DMS79 (cell line): ENCODE results near the gene ESRRB.

ENCODE experiments used
- DNase-seq: peaks from one replicate; lab custom pipeline; 2025; lab: John Stamatoyannopoulos, UW

Gene ESRRB

DNA sequence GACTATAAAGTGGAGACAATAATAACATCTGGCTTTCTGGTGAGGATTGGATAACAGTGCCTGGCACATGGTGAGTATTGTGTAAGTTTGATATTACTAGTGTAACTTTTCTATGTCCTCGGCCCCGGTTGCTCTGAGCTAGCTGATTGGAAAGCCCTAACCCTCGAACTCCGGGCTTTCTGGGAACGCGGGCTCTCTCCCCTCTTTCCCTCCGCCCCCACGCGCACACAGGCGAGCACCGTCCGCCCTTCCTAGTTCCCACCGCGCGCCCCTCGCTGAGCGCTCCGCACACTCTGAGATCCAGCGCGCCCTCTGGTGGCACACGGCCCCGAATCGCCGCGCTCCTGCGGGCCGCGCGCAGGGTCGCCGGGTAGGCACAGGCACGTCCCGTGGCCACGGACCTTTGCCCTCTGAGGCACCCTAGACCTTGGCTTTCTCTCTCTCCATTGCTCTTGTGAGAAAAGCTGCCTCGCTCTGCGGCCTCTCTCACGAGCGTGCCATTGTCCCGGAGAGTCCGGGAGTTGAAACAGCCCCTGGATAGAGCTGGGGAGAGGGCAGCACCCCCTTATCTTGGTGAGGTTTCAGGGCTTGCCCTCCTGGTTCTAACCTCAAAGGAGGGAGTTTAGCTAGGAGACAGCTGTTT, 23.2 kb upstream of the ESRRB start:
- DNase-seq = peak; percentile 10

DNA sequence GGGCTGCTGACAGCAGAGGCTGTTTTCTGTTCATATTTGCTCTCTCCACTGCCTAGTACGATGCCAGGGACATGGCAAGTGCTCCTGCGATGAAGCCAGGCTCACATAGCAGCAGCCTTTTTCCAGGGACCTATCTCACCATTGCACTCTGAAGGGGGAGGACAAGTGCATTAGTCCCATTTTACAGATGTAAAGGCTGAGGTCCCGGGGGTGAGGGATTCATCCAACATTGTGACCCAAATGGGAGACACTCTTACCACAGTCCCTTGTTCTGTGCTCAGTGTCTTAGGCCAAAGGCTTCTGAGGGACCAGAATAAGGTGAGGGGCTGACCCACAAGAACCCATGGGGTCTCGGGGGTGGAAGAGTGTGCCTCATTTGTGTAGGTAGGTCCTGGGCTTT, 21.6 kb upstream of the ESRRB start:
- DNase-seq = no peak

DNA sequence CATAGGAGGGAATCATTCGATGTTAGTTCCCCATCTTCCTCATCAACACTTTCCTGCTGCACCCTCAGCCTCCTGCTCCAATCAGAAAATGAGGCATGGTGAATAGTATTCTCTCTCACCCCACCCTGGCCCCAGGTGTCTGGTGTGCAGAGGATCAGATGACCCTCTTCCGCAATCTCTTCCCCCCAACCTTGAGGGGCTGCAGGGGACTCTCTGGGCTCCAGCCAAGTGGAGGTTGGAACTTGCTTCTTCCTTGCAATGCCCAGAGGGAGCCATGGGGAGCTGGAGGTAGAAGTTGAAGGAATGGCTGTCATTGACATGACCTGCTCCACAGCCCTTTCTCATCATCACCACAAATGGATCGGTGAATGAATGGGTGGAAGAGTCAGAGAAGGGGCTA, 20.2 kb upstream of the ESRRB start:
- no peak for DNase-seq

GRCh38 chr14:76371066-76371465, 4.9 kb upstream of the ESRRB start:
- no peak for DNase-seq

DNA sequence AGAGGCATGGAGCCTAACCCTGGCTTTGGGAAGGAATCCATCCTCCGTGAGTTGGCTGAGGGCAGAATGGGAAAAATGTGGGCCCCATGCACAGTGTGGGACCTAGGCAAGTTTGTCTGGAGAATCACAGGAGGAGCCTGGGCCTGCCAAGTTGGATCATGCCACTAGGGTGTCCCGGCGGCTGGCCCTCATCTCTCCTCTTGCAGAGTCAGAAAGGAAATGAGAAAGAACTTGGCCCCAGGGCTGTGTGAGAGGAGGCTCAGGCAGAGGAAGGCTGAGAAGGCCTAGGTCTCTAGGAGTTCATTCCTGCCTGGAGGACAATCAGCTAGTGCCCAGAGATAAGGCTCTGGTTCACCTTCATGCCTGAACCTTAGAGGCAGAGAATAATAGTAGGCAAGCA, 2.5 kb upstream of the ESRRB start:
- DNase-seq = no peak

DNA sequence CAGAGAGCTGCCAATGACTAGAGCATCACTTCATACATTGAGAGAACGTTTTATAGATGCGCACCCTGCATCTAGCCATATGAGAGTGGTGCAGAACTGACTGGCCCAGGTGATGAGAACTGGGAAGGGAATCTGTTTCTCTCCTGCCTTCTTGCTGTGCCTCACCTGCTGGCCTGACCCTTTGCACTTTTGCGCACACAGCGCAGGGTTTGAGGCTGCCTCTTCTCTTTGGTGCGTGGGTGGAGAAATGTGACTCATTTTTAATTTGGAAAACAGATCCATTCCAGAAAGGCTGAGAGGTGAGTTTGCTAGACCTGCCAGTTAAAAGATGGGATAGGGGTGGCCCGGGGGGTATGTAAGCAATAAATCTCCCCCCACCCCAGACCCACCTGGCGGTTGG, 453 bp upstream of the ESRRB start:
- no peak for DNase-seq

GRCh38 chr14:76376409-76376877, 506 bp downstream of the ESRRB start:
- no peak for DNase-seq

DNA sequence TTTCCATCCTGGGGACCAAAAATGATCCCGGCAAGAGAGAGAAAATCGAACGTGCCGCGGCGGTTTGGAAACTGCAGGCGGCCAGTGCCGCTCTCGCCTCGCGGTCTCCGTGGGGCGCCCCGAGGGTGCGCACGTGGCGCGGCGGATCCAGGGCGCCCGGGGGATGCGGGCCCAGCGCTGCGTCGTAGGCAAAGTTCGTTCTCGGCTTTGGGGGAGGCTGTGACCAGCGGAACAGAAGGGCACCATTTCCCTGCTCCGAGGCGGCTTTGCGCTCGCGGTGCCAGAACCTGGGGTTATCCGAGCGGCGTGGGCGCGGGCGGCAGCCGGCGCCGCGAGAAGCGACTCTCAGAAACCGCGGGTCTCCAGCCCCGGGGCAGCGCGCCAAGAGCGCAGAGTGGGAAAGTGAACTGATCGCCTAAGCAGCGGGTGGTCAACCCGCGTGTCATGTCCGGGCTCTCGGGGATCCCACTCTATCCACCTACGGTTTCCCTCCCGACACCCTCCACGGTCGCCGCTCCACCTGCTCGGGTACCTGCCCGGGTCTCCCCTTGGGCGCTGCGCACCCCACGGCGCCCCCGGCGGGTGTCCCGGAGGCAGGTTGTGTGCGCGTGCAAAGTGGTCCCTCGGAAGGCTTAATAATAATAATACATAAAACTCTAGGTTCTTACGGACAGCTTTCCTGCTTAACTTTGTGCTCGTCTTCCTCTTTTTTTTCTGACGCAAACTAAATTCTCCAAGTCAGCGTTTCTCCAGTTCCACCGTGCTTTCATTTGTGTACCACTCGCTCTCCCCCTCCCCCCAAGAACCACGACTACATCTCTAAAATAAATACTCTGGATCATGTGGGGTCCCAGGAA, 1.2 kb downstream of the ESRRB start:
- no peak for DNase-seq

DNA sequence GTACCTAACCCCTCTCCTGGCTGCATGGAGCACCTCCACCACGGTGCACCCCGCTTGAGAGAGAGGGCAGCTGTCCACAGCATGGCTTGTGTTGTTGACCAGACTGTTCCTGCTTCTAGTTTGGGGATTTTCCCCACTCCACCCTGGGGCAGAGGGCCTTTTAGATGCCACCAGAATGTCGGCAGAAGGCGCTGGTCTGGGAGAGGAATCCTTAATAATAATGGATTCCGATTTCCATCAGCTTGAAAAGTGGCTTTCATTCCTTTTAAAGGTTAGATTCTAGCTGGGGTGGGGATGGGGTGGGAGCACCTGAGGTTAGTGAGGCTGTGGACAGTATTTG, 1.8 kb downstream of the ESRRB start:
- no peak for DNase-seq

DNA sequence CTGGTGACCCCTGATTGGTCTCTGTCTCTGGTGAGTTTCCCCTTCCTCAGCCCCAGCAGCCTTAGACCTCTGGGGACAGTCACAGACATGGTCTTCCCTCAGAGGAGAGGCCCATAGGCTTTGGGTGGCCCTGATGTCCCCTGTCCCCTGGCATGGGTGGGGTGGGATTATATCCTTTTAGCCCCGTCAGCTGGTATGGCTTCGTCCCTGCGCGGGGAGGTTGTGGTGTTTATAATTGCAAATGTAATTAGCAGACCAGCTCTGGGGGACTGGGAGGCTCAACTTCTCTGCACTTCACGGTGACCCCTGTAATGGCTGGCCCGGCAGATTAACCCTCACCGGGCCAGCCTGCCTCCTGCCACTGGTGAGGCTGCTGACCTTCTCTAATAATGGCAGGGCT, 5.1 kb downstream of the ESRRB start:
- DNase-seq = no peak

DNA sequence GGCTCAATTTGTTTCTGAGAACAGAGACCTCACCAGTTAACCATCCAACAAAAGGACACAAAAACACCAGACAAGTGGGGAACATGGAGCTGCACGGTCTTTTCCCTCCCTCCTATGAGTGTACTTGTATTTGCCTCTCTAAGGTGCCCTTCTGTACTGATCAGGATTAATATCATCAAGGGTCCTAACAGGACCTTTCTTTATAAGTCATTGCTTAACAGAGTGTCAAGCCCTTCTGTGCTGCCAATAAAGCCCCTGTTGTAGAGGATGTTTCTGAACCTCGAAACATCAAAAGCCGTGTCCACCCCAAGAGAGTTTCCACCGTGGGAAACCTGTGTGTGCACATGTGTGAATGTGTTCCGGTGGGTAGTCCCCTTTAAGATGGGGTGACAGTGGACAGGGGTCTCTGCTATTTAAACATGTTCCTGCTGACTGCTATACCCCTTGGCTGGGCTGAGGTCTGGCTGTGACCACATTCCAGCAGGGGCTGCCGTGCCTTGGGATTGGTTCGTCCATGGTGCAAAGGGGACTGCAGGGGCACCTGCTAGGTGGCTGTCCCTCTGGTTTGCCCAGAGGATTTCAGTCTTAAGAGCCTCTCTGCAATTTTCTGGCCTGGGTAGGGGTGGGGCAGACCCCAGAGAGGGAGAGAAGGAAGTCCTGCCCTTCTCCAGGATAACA, 6.0 kb downstream of the ESRRB start:
- no peak for DNase-seq

GRCh38 chr14:76382495-76382832, 6.5 kb downstream of the ESRRB start:
- no peak for DNase-seq

GRCh38 chr14:76385435-76385834, 9.5 kb downstream of the ESRRB start:
- DNase-seq = no peak

- peak; percentile 62 for DNase-seq
Observed at GRCh38 chr14:76386944-76387782, 11.2 kb downstream of the ESRRB start.

- no peak for DNase-seq
Observed at GRCh38 chr14:76389841-76390240, 13.9 kb downstream of the ESRRB start.

DNA sequence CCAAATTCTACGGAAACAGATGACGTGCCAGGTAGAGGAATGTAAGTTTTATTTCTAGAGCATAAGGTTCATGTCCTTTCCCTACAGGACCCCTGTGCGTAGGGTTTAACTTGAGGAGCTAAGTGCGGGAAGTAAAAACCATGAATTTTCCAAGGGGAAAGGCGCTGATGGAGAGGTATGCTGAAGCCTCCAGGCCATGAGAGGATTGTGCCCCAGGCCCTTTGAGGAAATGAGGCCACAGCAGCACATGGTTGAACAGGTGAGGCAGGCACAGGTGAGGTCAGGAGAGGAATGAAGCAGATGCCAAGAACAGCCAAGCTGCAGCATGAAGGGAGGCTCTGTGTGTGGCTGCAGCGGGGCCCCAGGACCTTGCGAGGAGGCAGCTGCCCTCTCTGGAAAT, 14.7 kb downstream of the ESRRB start:
- no peak for DNase-seq

- no peak for DNase-seq
Observed at GRCh38 chr14:76391981-76392690, 16.2 kb downstream of the ESRRB start.

DNA sequence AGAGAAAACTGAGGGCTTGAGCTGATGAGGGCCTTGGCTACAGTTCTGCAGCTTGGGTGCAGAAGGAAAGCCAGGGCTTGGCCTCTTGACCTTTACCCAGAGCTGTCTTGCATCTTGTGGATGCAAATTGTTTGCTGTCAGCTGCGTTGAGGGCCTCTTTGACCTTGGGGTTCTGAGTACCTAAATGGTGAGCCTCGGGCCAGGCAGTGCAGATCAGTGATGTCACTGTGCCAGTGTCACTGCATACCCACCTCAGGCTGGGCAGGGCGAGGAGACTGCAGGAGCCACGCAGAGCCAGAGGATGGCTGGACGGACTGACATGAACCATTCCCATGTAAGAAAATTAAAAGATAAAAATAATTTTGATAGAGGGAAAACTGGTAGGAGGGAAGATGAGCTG, 18.6 kb downstream of the ESRRB start:
- no peak for DNase-seq

DNA sequence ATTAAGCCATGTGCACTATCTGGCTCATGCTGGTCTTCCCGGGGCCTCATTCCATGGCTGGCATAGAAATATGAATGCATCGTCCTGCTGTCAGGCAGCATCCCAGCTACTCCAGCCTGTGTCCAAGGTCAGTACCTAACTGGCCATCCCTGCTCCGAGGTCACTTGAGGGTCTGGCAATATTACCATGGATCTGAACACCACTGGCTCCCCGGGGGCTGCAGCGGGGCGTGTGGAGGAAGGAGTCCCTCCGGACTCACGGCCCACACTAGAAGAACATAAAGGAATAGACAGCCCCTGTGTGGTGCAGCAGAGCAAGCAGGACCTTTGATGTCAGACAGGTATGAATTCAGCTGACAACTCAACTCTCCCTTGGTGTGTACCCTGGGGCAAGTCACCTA, 19.2 kb downstream of the ESRRB start:
- no peak for DNase-seq

- no peak for DNase-seq
Observed at GRCh38 chr14:76396714-76397187, 20.8 kb downstream of the ESRRB start.

DNA sequence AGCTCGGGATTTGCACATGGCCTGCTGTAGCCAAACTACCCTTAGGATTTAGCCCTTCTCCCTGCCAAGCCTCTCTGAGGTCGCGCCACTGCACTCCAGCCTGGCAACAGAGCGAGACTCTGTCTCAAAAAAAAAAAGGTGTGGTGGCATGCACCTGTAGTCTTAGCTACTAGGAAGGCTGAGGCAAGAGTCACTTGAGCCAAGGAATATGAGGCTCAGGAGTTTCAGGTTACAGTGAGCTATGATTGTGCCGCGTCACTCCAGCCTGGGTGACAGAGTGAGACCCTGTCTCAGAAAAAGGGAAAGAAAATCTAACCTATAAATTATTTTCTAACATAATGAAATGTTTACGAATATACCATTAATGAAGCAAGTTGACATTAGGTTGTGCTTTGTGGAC, 29.7 kb downstream of the ESRRB start:
- DNase-seq = peak; percentile 91
